Measurements from ENCODE around the gene TOP1.

- no peak for TF ChIP-seq MAX (IDR thresholded peaks at IDR 0.05)
- TF ChIP-seq CTCF (IDR thresholded peaks at IDR 0.05), result no peak
- TF ChIP-seq JUNB (IDR thresholded peaks at IDR 0.05), result no peak
- no peak for TF ChIP-seq CEBPB (IDR thresholded peaks at IDR 0.05)
- TF ChIP-seq HDAC2 (IDR thresholded peaks at IDR 0.05), result no peak
- TF ChIP-seq BHLHE40 (IDR thresholded peaks at IDR 0.05; ENCODE audit: low read depth, low read length), result no peak
Observed at GRCh38 chr20:40999841-41000240, 28.8 kb upstream of the TOP1 start.

All from A549 (cell line).